ENCODE measurements around the gene BPTF.
"Not testable (repeated sequence)": the region's sequence is repeated elsewhere in the genome, so short reads cannot be mapped to it uniquely, and the experiment has no call there.

BPTF gene

GRCh38 chr17:67879662-67880061, 54.4 kb downstream of the BPTF start:
- no peak for DNase-seq (ENCODE audit: low read depth in 2 of 2)

- no peak for DNase-seq (ENCODE audit: low read depth in 2 of 2)
Measured at GRCh38 chr17:67881083-67881482, 55.8 kb downstream of the BPTF start.

- no peak for DNase-seq (ENCODE audit: low read depth in 2 of 2)
Measured at GRCh38 chr17:67884741-67885140, 59.4 kb downstream of the BPTF start.

- DNase-seq (ENCODE audit: low read depth in 2 of 2) = no peak
Measured at GRCh38 chr17:67891481-67892119, 66.3 kb downstream of the BPTF start.

- DNase-seq (ENCODE audit: low read depth in 2 of 2) = no peak
Measured at GRCh38 chr17:67902511-67903231, 77.4 kb downstream of the BPTF start.

GRCh38 chr17:67905298-67905697, 80.0 kb downstream of the BPTF start:
- DNase-seq (ENCODE audit: low read depth in 2 of 2) = not testable (repeated sequence)

- DNase-seq (ENCODE audit: low read depth in 2 of 2) = not testable (repeated sequence)
Measured at GRCh38 chr17:67910117-67910803, 85.0 kb downstream of the BPTF start.

GRCh38 chr17:67911059-67911782, 85.9 kb downstream of the BPTF start:
- no peak for DNase-seq (ENCODE audit: low read depth in 2 of 2)

- no peak for DNase-seq (ENCODE audit: low read depth in 2 of 2)
Measured at GRCh38 chr17:67912088-67912487, 86.8 kb downstream of the BPTF start.

GRCh38 chr17:67912656-67913055, 87.4 kb downstream of the BPTF start:
- no peak for DNase-seq (ENCODE audit: low read depth in 2 of 2)

- DNase-seq (ENCODE audit: low read depth in 2 of 2) = no peak
Measured at GRCh38 chr17:67920212-67920611, 94.9 kb downstream of the BPTF start.

- no peak for DNase-seq (ENCODE audit: low read depth in 2 of 2)
Measured at GRCh38 chr17:67922503-67922902, 97.2 kb downstream of the BPTF start.

- DNase-seq (ENCODE audit: low read depth in 2 of 2) = not testable (repeated sequence)
Measured at GRCh38 chr17:67928842-67929241, 103.5 kb downstream of the BPTF start.

- no peak for DNase-seq (ENCODE audit: low read depth in 2 of 2)
Measured at GRCh38 chr17:67931227-67931626, 105.9 kb downstream of the BPTF start.

- DNase-seq (ENCODE audit: low read depth in 2 of 2) = no peak
Measured at GRCh38 chr17:67942810-67943209, 117.5 kb downstream of the BPTF start.

GRCh38 chr17:67944035-67944434, 118.7 kb downstream of the BPTF start:
- no peak for DNase-seq (ENCODE audit: low read depth in 2 of 2)

- no peak for DNase-seq (ENCODE audit: low read depth in 2 of 2)
Measured at GRCh38 chr17:67946513-67946912, 121.2 kb downstream of the BPTF start.

GRCh38 chr17:67947325-67947813, 122.1 kb downstream of the BPTF start:
- DNase-seq (ENCODE audit: low read depth in 2 of 2) = no peak

- no peak for DNase-seq (ENCODE audit: low read depth in 2 of 2)
Measured at GRCh38 chr17:67950945-67951344, 125.6 kb downstream of the BPTF start.

GRCh38 chr17:67959510-67959909, 134.2 kb downstream of the BPTF start:
- no peak for DNase-seq (ENCODE audit: low read depth in 2 of 2)

GRCh38 chr17:67960276-67960675, 135.0 kb downstream of the BPTF start:
- not testable (repeated sequence) for DNase-seq (ENCODE audit: low read depth in 2 of 2)

GRCh38 chr17:67962156-67962555, 136.9 kb downstream of the BPTF start:
- not testable (repeated sequence) for DNase-seq (ENCODE audit: low read depth in 2 of 2)

All from stimulated activated CD4-positive, alpha-beta T cell treated with anti-CD3 and anti-CD28 coated beads, Interleukin-1b, Interleukin-23, amount 100 ng/mL, for 1 hour (primary cell).